ENCODE results near the gene OR52N2.

Gene OR52N2

DNA sequence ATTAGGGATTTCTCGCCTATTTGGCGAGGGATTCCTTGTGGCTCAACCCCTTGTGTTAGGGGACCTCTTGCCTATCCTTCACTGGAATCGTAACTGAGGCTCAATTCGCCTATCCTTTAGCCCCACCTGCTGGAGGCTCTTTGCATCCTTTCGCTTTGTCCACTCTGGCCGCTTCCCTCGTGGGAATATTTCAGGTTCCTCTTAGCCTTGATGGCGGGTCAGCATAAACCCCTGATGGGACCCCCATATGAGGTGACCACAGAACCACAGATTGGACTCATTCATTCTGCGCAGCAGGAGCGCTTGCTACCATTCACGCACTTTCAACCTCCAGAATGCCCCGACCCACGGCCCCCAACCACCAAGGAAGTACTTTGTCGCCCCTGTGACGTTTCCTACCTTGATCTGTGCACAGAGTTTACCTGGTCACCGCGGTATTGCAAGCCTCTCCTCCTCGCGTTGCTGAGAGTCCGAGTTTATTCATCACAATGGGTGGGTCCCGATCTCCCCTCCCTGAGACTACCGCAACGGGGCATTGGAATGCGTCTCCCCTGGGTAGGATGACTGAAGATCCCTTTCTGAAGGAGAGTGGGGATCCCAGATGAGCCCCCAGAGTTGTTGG, at the start of gene OR52N2:
Gene OR52N2, plus strand, starts transcription at position 425 of the 622 bp plus-strand sequence. CDS start 11,412 bp downstream, outside the sequence.
- DNase-seq (ENCODE audit: low spot score) = peak; percentile 24

DNA sequence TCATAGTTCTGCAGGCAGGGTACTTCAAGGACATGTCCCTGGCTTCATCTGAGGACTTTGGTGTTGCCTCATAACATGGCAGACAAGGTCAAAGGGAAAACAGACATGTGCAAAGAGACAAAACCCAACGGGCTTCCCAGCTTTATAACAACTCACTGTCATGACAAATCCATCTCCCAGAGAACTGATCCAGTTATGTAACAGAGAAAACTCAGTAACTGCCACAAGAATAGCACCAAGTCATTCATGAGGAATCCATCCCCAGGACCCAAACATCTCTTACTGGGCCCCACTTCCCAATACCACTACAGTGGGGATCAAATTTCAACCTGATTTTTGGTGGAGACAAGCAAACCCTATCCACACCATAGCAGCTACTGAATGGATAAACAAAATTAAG, 41.7 kb upstream of the OR52N2 start:
- DNase-seq (ENCODE audit: low spot score) = no peak

DNA sequence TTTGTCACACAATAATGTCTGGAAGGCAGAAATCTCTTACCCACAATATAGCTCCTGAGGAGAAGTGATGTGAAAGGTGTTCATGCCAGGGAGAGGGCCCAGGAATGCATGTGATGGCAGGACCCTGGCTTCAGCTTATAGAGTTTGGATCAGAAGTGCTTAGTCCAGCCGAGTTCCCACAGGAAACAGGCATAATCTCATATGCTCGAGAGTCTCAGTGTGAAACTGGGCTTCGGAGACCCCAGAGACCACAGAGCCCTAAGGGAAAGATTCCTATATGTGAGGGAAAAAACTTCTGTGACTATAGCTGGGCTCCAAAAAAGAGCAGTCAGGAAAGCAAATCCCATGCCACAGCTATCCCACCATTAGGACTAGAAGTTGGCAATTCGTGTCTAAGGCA, 25.5 kb upstream of the OR52N2 start, which contains the start of gene OR52N5:
Gene OR52N5, minus strand, starts transcription at position 101 of the 400 bp plus-strand sequence. CDS start 4,721 bp downstream, outside the sequence.
- no peak for DNase-seq (ENCODE audit: low spot score)

DNA sequence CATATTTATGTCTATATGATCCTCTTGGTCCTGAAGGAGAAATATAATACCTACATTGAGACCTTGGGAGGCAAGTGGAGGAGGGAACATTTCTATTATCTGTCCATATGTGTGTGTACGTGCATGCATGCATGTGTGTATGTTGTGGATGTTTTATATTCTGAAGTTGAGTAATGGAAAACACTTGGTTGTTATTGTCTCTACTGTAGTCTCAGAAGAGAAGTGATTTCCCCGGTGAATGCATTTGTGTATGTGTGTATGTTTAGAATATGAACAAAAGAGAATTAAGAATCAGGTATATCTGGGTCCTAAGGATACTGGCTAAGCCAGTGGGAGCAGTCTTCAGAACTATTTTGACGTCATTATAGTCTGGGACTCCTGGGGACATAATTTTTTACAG, 17.6 kb upstream of the OR52N2 start, which contains the start of gene OR52N1:
Gene OR52N1, minus strand, starts transcription at position 101 of the 400 bp plus-strand sequence. CDS start 2,449 bp downstream, outside the sequence.
- DNase-seq (ENCODE audit: low spot score) = no peak

DNA sequence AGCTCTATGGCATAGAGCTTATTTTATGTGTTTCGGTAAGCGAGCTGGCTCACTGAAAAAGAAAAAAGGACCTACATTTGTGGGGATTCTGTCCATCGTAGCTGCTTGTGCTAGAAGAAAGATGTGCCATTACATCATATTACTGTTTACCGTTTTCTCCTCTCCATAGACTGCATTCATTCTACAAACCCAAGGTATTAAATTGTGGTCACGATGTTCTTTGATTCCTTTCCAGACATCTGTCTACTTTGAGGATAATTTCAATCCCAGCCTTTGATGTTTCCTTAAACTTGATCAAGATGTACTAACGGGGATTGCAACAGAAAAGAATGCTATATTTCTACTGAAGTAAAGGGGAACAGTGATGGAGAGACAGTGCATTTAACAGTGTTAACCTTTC, 12.2 kb upstream of the OR52N2 start:
- no peak for DNase-seq (ENCODE audit: low spot score)

DNA sequence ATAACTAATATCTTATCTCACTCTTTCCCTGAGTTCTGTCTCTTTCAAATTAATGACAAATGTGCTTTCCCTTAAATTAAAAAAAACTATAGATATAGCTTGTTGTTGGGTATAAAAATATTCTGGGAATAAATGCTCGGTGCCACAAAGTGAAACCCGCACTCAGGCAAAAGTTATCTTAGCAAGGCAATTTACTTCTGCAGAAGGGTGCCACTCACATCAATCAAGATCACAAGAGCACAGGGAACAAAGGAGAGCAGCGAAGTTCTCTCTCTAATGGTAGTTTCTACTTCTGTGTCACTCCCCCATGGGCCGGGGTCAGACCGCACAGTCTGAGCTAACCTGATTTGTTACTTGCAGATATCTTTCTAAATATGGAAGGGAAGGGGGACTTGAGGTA, 4.7 kb upstream of the OR52N2 start:
- DNase-seq (ENCODE audit: low spot score) = no peak

DNA sequence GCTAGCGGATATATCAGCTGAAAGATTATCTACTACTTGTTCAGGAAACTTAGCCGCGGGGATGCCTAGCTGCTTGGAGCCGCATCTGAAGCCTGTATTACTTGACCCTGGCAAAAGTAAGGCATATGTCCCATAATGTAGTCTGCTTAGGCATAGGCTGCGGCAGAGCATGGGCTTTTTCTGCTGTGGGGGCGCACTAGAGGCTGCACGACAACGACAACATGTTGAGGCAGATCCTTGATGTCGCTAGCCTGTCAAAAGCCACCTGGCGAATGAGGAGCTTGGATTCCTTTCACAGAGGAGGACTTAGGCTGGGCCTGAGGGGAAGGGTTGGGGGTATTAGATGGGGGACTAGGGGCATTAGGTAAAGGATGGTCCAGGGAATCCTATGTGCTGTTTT, 1.1 kb upstream of the OR52N2 start:
- DNase-seq (ENCODE audit: low spot score) = no peak

DNA sequence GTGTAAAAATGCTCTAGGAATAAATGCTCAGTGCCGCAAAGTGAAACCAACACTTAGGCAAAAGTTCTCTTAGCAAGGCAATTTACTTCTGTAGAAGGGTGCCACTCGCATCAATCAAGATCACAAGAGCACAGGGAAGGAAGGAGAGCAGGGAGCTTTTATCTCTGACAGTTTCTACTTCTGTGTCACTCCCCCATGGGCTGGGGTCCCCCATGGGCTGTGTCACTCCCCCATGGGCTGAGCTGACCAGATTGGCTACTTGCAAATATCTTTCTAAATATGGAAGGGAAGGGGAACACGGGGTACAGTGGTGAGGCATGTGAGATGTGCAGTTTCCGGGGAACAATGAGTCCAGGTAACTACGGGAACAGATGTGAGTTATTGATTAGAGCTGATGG, 397 bp downstream of the OR52N2 start:
- DNase-seq (ENCODE audit: low spot score) = no peak

DNA sequence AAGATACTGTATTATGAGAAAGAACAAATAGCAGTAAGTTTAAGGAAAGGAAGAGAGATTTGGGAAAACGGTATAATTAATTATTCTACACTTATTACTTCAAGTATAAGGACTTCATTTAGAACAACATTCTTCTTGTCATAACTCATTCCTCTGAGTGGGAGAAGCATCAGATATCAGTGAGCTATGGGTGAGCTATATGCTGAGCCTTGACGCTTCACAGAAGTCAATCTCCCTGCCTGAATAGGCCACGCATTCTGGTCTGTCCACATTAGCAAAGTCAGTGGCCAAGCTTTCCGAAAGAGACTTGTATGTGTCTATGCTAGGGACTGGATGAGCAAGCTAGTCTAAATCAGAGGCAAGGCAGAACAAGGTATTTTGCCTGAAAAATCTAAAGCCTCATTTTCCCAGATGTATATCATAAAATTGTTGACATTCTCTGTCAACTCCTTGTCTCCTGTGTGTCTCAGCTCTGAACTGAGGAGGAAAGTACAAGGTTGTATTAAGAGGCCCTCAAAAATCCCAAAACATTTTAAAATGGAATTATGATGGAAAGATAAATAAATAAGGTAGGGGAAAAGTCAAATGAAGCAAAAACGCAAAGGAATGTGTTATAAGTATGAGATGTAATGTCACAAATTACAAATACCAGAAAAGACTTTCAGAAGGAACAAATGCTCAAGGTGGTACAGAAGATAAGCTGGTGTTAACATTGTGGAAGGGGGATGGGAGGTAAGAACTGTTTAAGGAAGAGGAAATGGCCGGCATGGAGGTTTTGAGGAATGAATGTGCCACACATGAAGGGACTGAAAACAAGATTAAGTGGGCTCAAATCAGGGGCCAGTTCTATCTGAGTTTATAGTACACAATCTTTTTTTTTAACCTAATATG, 1.4 kb downstream of the OR52N2 start:
- DNase-seq (ENCODE audit: low spot score) = no peak

DNA sequence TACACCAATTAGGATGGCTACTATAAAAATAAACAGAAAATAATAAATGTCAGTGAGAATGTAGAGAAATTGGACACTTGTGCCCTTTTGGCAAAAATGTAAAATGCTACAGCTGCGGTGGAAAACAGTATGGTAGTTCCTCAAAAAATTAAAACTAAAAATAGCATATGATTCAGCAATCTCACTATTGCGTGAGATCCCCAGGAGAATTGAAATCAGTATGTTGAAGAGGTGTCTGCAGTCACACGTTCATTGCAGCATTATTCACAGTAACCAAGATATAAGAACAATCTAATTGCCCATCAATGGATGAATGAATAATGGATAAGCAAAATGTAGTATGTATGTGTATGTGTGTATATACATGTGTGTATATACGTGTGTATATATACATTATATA, 6.8 kb downstream of the OR52N2 start:
- no peak for DNase-seq (ENCODE audit: low spot score)

DNA sequence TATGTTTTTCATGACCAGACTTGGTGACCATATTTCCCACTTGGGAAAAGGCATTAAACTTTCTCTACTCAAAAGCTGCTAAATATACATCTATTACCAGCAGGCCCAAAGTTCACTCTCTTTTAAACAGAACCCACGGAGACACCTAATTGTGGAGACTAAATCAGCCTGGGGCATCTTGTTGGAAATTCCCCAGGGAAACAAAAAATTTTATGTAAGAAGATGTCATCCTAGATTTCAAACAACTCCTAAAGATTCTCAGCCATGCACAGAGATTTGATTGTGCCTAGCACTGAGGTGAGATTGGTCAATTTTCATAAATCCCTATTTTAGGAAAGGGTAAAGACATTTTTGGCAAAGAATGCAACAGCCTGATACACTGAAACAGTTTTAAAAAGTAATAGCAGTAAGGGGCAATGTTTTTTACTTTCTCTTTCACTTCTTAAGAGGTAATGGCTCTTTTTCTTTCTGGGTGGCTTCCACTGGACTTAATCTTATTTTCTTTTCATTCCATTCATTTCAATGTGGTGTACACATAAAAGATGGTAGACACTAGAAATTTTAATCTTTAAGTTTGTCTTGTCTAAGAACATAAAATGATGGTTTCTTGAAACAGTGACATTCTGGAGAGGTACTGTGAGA, 9.6 kb downstream of the OR52N2 start:
- no peak for DNase-seq (ENCODE audit: low spot score)

DNA sequence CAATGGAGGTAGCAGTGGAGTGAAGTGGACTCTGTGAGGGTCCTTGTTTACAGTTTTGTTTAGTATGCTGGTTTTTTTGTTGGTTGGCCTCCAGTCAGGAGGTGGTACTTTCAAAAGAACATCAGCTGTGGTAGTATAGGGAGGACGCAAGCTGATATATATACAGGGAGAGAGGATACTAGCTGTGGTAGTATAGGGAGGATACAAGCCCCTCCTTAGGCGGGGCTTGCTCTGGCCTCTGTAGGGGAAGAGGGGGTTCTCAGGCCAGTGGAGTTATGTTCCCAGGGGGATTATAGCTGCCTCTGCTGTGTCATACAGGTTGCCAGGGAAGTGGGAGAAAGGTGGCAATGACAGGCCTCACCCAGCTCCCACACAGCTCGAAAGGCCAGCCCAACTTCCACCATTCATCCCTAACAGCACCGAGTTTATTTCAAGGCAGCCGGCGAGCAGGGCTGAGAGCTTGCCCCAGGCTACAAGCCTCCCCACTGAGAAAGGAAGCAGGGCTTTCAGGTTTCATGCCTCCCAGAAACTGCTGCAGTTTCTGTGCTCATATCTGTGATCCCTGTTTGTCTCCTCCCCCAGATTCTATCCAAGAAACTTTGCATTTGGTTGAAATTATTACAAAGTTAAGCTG, 22.6 kb downstream of the OR52N2 start:
- DNase-seq (ENCODE audit: low spot score) = no peak

DNA sequence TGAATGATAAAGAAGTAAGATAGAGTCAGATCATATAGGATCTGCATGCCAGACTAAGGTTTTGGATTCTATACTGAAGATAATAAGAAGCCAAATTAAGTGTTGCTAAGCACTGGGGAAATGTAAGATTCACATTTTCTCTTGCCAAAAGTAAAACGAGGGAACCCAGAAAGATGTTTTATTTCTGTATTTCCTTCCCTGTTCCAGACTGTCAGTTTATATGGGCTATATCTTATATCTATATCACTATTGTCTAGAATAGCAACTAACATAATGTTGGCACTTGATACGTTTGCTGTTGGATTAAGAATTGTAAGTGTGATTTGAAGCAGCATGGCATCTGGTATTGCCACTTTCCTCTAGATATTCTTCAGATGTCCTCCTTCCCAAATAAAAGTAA, 24.7 kb downstream of the OR52N2 start:
- no peak for DNase-seq (ENCODE audit: low spot score)

DNA sequence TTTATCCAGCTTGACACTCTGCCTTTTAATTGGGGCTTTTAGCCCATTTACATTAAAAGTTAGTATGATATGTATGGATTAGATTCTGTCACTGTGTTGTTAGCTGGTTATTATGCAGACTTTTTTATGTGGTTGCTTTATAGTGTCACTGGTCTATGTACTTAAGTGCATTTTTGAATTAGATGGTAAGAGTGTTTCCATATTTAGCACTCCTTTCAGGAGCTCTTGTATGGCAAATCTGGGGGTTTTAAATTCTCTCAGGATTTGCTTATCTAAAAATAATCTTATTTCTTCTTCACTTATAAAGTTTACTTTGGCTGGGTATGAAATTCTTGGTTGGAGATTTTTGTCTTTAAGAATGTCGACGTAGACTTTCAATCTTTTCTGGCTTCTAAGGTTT, 29.0 kb downstream of the OR52N2 start:
- no peak for DNase-seq (ENCODE audit: low spot score)

DNA sequence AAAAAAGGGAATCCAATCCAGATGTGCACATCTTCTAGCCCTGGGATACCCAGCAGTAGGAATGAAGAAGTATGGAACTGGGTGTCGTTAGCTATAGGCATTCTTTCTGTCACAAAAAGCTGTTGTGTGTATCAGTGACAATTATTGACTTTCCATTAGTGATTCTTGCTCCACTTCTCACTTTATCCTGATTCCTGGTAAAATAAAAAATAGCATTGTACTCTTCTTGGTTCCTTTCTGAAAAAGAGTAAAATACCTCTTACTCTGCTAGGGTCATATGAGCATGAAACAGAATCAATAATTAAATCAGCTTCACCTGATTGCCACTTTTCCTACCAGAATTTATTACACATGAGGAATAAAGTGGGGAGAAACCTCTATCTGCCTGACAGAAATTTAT, 33.1 kb downstream of the OR52N2 start, which contains the start of gene OR52E6:
Gene OR52E6, minus strand, starts transcription at position 101 of the 400 bp plus-strand sequence. Its CDS starts 0 bp downstream, at position 101.
- DNase-seq (ENCODE audit: low spot score) = no peak

DNA sequence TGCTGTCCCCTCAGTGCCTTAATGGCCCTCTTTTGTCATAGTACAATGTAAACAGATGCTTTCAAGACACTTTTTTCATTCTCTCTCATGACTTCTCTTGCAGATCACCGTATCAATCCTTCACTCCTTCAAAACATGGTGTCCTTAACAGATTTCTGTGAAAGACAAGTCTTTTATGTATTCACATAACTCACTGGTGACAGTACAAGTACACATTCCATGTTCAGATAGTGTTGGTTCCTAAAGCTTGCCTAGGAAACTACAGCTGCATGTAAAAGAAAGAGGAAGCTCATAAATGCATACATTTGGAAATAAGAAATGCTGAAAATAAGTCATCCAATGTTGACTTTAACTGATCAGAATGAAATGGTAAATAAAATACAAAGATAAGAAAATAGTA, 38.0 kb downstream of the OR52N2 start:
- DNase-seq (ENCODE audit: low spot score) = no peak

DNA sequence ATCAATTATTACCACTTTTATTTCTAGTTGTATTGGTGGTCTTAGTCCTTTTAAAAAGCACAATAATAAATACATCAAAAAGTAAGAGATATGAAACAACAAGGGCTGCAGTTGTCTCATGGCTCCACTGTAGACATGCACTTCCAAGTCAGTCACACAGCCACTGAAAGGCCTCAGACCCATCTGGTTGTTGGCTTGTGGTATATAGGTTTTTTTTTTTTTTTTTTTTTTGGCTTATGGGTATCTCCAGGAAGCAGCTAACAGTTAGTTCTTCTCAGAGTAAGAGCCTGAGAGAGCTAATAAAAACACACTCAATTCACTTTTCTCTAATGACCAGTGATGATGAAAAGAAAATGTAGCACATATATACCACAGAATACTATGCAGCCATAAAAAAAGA, 39.0 kb downstream of the OR52N2 start:
- DNase-seq (ENCODE audit: low spot score) = no peak

DNA sequence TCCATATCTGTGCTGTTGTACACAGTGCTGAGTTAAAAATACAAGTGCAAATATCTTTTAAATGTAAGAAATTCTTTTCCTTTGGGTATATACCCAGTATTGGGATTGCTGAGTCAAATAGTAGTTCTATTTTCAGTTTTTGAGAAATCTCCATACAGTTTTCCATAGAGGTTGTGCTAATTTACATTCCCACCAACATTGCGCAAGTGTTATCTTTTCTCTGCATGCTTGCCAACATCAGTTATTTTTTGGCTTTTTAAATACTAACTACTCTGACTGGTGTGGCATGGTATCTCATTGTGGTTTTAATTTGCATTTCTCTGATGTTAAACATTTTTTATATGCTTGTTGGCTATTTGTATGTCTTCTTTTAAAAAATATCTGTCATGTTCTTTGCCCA, 42.3 kb downstream of the OR52N2 start:
- no peak for DNase-seq (ENCODE audit: low spot score)

DNA sequence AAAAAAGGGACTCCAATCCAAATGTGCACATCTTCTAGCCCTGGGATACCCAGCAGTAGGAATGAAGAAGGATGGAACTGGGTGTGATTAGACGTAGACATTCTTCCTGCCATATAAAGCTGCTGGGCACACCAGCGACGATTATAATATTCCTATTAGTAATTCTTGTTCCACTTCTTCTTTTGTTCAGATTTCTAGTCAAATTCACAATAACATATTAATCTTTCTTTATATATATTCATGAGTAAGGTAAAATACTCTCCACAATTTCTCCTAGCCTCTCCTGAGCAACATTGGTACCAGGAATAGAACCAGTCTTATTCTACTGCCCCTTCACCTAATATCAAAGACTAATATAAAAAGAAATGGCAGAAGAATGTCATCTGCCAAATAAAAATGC, 48.9 kb downstream of the OR52N2 start, which contains the start of gene OR52E8:
Gene OR52E8, minus strand, starts transcription at position 101 of the 400 bp plus-strand sequence. Its CDS starts 0 bp downstream, at position 101.
- no peak for DNase-seq (ENCODE audit: low spot score)

DNA sequence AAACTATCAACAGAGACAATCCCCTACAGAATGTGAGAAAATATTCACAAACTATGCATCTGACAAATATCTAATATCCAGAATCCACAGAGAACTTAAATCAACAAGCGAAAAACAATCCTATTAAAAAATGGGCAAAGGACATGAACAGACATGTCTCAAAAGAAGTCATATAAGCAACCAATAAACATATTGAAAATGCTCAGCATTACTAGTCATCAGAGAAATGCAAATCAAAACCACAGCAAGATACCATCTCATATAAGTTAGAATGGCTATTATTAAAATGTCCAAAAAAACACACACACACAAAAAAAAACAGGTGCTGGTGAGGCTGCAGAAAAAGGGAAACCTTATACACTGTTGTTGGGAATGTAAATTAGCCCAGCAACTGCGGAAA, 57.1 kb downstream of the OR52N2 start:
- no peak for DNase-seq (ENCODE audit: low spot score)

All from germinal center (tissue), 1 donor.